H1 (cell line): Measurements from ENCODE around the gene SART1. TPM values are rescaled to one million over a fixed set of nuclear protein-coding genes. Genes with fewer than 3 reads are reported as not detected.

Experiments
- CTCF ChIA-PET: fragments of 300-600 bp; sonication (Branson Sonifier 250); formaldehyde crosslinking; loops from one replicate; lab custom pipeline; 2021; ENCODE audit not compliant: partially characterized antibody; lab: Charles Lee
- POLR2A ChIA-PET: fragments of 300-600 bp; sonication (Branson Sonifier 250); formaldehyde crosslinking; loops from one replicate; lab custom pipeline; 2021; ENCODE audit warnings: inconsistent platforms; ENCODE audit not compliant: partially characterized antibody; lab: Charles Lee
- DNase-seq, 2 experiments: peaks; one replicate each; pipeline versions ENCODE4 v3.0.0 to v3.0.0-alpha.2; 2010 to 2022; ENCODE audit warnings: low spot score in 2 of 2, low read depth in 1 of 2, mixed read lengths in 1 of 2
- FAIRE-seq: peaks from 2 replicates; lab custom pipeline; 2011; peaks lifted over from hg19 to GRCh38; lab: Jason Lieb, UNC
- H2AFZ ChIP-seq: 2 replicates; pipeline ENCODE4 v1.8.1; 2012; ENCODE audit warnings: low read length, inconsistent platforms
- H2AK5ac ChIP-seq: 2 replicates; pipeline ENCODE4 v1.6.1; 2013; ENCODE audit warnings: low read depth, low read length
- H2BK120ac ChIP-seq: replicated peaks from 2 replicates; pipeline ENCODE3; 2013; ENCODE audit warnings: low read depth, low read length, inconsistent platforms
- H2BK12ac ChIP-seq: 2 replicates; pipeline ENCODE4 v1.6.1; 2013; ENCODE audit warnings: low read depth, low read length
- H2BK15ac ChIP-seq: 2 replicates; pipeline ENCODE4 v1.6.1; 2013; ENCODE audit warnings: low read length
- H2BK20ac ChIP-seq: 2 replicates; pipeline ENCODE4 v1.6.1; 2013; ENCODE audit warnings: low read length
- H2BK5ac ChIP-seq: 2 replicates; pipeline ENCODE4 v1.6.1; 2013; ENCODE audit warnings: low read depth, low read length
- H3K14ac ChIP-seq: 2 replicates; pipeline ENCODE4 v1.6.1; 2013; ENCODE audit warnings: inconsistent platforms; ENCODE audit not compliant: insufficient read length
- H3K18ac ChIP-seq: 2 replicates; pipeline ENCODE4 v1.6.1; 2013; ENCODE audit warnings: low read length; ENCODE audit errors: extremely low read depth
- H3K23ac ChIP-seq: 2 replicates; pipeline ENCODE4 v1.6.1; 2013; ENCODE audit warnings: inconsistent platforms; ENCODE audit not compliant: insufficient read length
- H3K23me2 ChIP-seq: 2 replicates; pipeline ENCODE4 v1.6.1; 2013; ENCODE audit warnings: low read depth, low read length
- H3K27ac ChIP-seq: 2 replicates; pipeline ENCODE4 v1.6.1; 2011; ENCODE audit warnings: low read depth, low read length, inconsistent platforms
- H3K27me3 ChIP-seq, 4 experiments: replicated peaks in 1 of 4; 1 replicate in 1 of 4; 2 replicates in 3 of 4; pipeline versions ENCODE4 v1.6.1 to v1.8.1; 2011 to 2013; ENCODE audit warnings: low read length in 3 of 4, mild to moderate bottlenecking in 3 of 4, inconsistent platforms in 2 of 4, mixed read lengths in 2 of 4, moderate library complexity in 1 of 4; ENCODE audit not compliant: control insufficient read depth in 3 of 4, insufficient read depth in 3 of 4; ENCODE audit errors: extremely low read depth in 1 of 4
- H3K36me3 ChIP-seq, 4 experiments: 2 replicates each; pipeline versions ENCODE4 v1.6.1 to v1.8.1; 2011 to 2013; ENCODE audit warnings: mild to moderate bottlenecking in 4 of 4, low read length in 3 of 4, moderate library complexity in 2 of 4, control low read depth in 1 of 4, inconsistent platforms in 1 of 4; ENCODE audit not compliant: insufficient read depth in 4 of 4, control insufficient read depth in 2 of 4
- H3K4ac ChIP-seq: replicated peaks from 2 replicates; pipeline ENCODE3; 2013; ENCODE audit warnings: low read length, low read depth, mixed read lengths, inconsistent platforms; ENCODE audit not compliant: insufficient read length
- H3K4me1 ChIP-seq, 4 experiments: replicated peaks in 1 of 4; 1 replicate in 1 of 4; 2 replicates in 3 of 4; pipeline versions ENCODE4 v1.6.1 to v1.8.1; 2011 to 2013; ENCODE audit warnings: low read length in 3 of 4, inconsistent platforms in 2 of 4, mixed read lengths in 1 of 4; ENCODE audit not compliant: insufficient read depth in 4 of 4, control insufficient read depth in 3 of 4
- H3K4me2 ChIP-seq, 2 experiments: 2 replicates each; pipeline versions ENCODE4 v1.6.1 to v1.8.1; 2011 to 2013; ENCODE audit warnings: low read depth in 2 of 2, low read length in 2 of 2, control low read depth in 1 of 2, inconsistent platforms in 1 of 2, mild to moderate bottlenecking in 1 of 2; ENCODE audit not compliant: insufficient read depth in 1 of 2
- H3K4me3 ChIP-seq, 4 experiments: fragments of 200-600, 300-600 bp in 1 of 4; sonication (generic), shearing (Covaris generic), sonication (Bioruptor Twin) in 1 of 4; 2 replicates each; pipeline versions ENCODE4 v1.5.1 to v1.8.1; 2011 to 2016; ENCODE audit warnings: low read length in 4 of 4, low read depth in 3 of 4, control low read depth in 2 of 4, inconsistent platforms in 2 of 4, mild to moderate bottlenecking in 2 of 4, mixed read lengths in 1 of 4, moderate library complexity in 1 of 4; ENCODE audit not compliant: insufficient read depth in 2 of 4; ENCODE audit errors: extremely low read depth in 1 of 4
- H3K56ac ChIP-seq: replicated peaks from 2 replicates; pipeline ENCODE3; 2013; ENCODE audit warnings: low read depth, mild to moderate bottlenecking, mixed read lengths, low read length, inconsistent platforms; ENCODE audit not compliant: insufficient read length
- H3K79me1 ChIP-seq: 2 replicates; pipeline ENCODE4 v1.6.1; 2013; ENCODE audit warnings: low read depth, low read length, control low read depth
- H3K79me2 ChIP-seq, 2 experiments: 2 replicates each; pipeline versions ENCODE4 v1.6.1 to v1.8.1; 2012 to 2013; ENCODE audit warnings: low read length in 2 of 2, mild to moderate bottlenecking in 2 of 2, inconsistent platforms in 1 of 2; ENCODE audit not compliant: insufficient read depth in 2 of 2, control insufficient read depth in 1 of 2
- H3K9ac ChIP-seq, 4 experiments: replicated peaks in 1 of 4; 1 replicate in 1 of 4; 2 replicates in 3 of 4; pipeline versions ENCODE4 v1.6.1 to v1.8.1; 2011 to 2013; ENCODE audit warnings: low read depth in 3 of 4, low read length in 3 of 4, control low read depth in 2 of 4, mild to moderate bottlenecking in 2 of 4, moderate library complexity in 2 of 4, inconsistent platforms in 1 of 4; ENCODE audit errors: extremely low read depth in 1 of 4
- H3K9me3 ChIP-seq, 2 experiments: 2 replicates each; pipeline versions ENCODE4 v1.6.1 to v1.8.1; 2012 to 2013; ENCODE audit warnings: mild to moderate bottlenecking in 2 of 2, moderate library complexity in 2 of 2, control low read depth in 1 of 2, inconsistent platforms in 1 of 2, low read depth in 1 of 2, low read length in 1 of 2, mixed read lengths in 1 of 2; ENCODE audit not compliant: insufficient read depth in 2 of 2
- H4K20me1 ChIP-seq, 2 experiments: replicated peaks in 1 of 2; 2 replicates each; pipeline versions ENCODE3 to v1.8.1; 2011 to 2013; ENCODE audit warnings: inconsistent platforms in 2 of 2, low read length in 2 of 2, mild to moderate bottlenecking in 1 of 2; ENCODE audit not compliant: insufficient read depth in 2 of 2, control insufficient read depth in 1 of 2
- H4K5ac ChIP-seq: 2 replicates; pipeline ENCODE4 v1.6.1; 2013; ENCODE audit warnings: low read length, low read depth, mixed read lengths, inconsistent platforms; ENCODE audit not compliant: insufficient read length
- H4K8ac ChIP-seq: 2 replicates; pipeline ENCODE4 v1.8.0; 2013; ENCODE audit warnings: mild to moderate bottlenecking, moderate library complexity, low read length, inconsistent platforms; ENCODE audit not compliant: insufficient read depth; ENCODE audit errors: extremely low read depth
- H4K91ac ChIP-seq: replicated peaks from 2 replicates; pipeline ENCODE3; 2013; ENCODE audit warnings: low read length, mixed read lengths, inconsistent platforms; ENCODE audit not compliant: insufficient read length
- ASH2L ChIP-seq: fragments of 200-600, 300-600 bp; sonication (generic); IDR thresholded peaks from one replicate; pipeline ENCODE4 v1.7.1; 2017; ENCODE audit warnings: low read length
- BACH1 ChIP-seq: IDR thresholded peaks from 2 replicates; pipeline ENCODE4 v1.6.1; 2012; ENCODE audit warnings: low read length, improper control_type of control experiment
- BCL11A ChIP-seq, 2 experiments: IDR thresholded peaks; one replicate each; pipeline ENCODE4 v1.6.1; 2011; ENCODE audit warnings: low read depth in 2 of 2, low read length in 2 of 2, mild to moderate bottlenecking in 2 of 2
- CBX5 ChIP-seq: fragments of 300-800, 300-1000 bp; sonication (generic); IDR thresholded peaks from 2 replicates; pipeline ENCODE4 v1.7.1; 2016; ENCODE audit warnings: antibody characterized with exemption, low read length, low read depth
- KDM1A ChIP-seq: fragments of 200-600, 300-600 bp; sonication (generic); IDR thresholded peaks from 2 replicates; pipeline ENCODE4 v1.7.1; 2016; ENCODE audit warnings: mild to moderate bottlenecking, low read length, borderline replicate concordance
- KDM5A ChIP-seq: fragments of 200-600 bp; IDR thresholded peaks from 2 replicates; pipeline ENCODE4 v1.7.1; 2012; ENCODE audit warnings: mild to moderate bottlenecking, low read length, inconsistent platforms, mixed read lengths
- NANOG ChIP-seq: IDR thresholded peaks from 2 replicates; pipeline ENCODE4 v1.6.1; 2011; ENCODE audit warnings: low read length, low read depth, mild to moderate bottlenecking, inconsistent platforms; ENCODE audit not compliant: insufficient read depth, poor library complexity, severe bottlenecking
- POLR2A ChIP-seq, 2 experiments: IDR thresholded peaks; 1 replicate in 1 of 2; 2 replicates in 1 of 2; pipeline ENCODE4 v1.6.1; 2011; ENCODE audit warnings: low read depth in 2 of 2, low read length in 2 of 2, mild to moderate bottlenecking in 2 of 2; ENCODE audit errors: control extremely low read depth in 1 of 2
- RAD21 ChIP-seq, 2 experiments: IDR thresholded peaks in 1 of 2; conservative IDR thresholded peaks in 1 of 2; 2 replicates each; pipeline ENCODE4 v1.6.1; 2011; ENCODE audit warnings: low read depth in 2 of 2, low read length in 2 of 2, improper control_type of control experiment in 1 of 2, inconsistent platforms in 1 of 2, mild to moderate bottlenecking in 1 of 2, moderate library complexity in 1 of 2
- RNF2 ChIP-seq: fragments of 200-900, 300-1000 bp; sonication (generic); IDR thresholded peaks from 2 replicates; pipeline ENCODE4 v1.7.1; 2016; ENCODE audit warnings: borderline replicate concordance, low read depth, mild to moderate bottlenecking, antibody characterized with exemption, low read length; ENCODE audit not compliant: poor library complexity, severe bottlenecking; ENCODE audit errors: missing control alignments
- SIX5 ChIP-seq: IDR thresholded peaks from 2 replicates; pipeline ENCODE4 v1.6.1; 2011; ENCODE audit warnings: mild to moderate bottlenecking, low read depth, low read length
- SP1 ChIP-seq: IDR thresholded peaks from 2 replicates; pipeline ENCODE4 v1.6.1; 2011; ENCODE audit warnings: low read depth, low read length
- SP2 ChIP-seq: IDR thresholded peaks from 2 replicates; pipeline ENCODE4 v1.6.1; 2012; ENCODE audit warnings: mild to moderate bottlenecking, low read length, inconsistent platforms
- TCF12 ChIP-seq: IDR thresholded peaks from 2 replicates; pipeline ENCODE4 v1.6.1; 2011; ENCODE audit warnings: low read depth, mild to moderate bottlenecking, low read length
- TEAD4 ChIP-seq: IDR thresholded peaks from 2 replicates; pipeline ENCODE4 v1.6.1; 2012; ENCODE audit warnings: low read depth, low read length, inconsistent platforms, mixed read lengths
- WGBS, 2 experiments: shearing (Covaris generic) in 1 of 2; methylation state at CpG; one replicate each; pipeline versions ENCODE4 v1.1.6 to v1.1.7; 2013 to 2015; ENCODE audit warnings: low lambda C conversion rate in 2 of 2, mixed read lengths in 2 of 2, inconsistent platforms in 1 of 2, low coverage in 1 of 2, missing lambda C conversion rate in 1 of 2; ENCODE audit not compliant: insufficient replicate concordance in 2 of 2, insufficient coverage in 1 of 2, insufficient read length in 1 of 2; ENCODE audit errors: extremely low coverage in 1 of 2, missing lambda C conversion rate in 1 of 2; 5-methylcytosine and 5-hydroxymethylcytosine counted together
- polyA plus RNA-seq, 7 experiments: library from polyadenylated mRNA; depleted of rRNA in 3 of 7; stranded (reverse) in 5 of 7; unstranded in 2 of 7; fragments of >200 nt in 5 of 7; fragments of 200-250 nt in 2 of 7; gene quantifications; 1 replicate in 5 of 7; 2 replicates in 1 of 7; 4 replicates in 1 of 7; pipeline versions ENCODE4 v1.2.1 to v1.2.3, GENCODE V29; 2011 to 2013; ENCODE audit warnings: missing spikeins in 2 of 7, mixed read lengths in 2 of 7
- total RNA-seq: library from RNA; stranded (reverse); fragmentation: NEBNext Ultra II Directional; extraction: Animal tissue kit (Norgen Biotek cat#: 25700); gene quantifications from 2 replicates; pipeline ENCODE4 v1.2.1, GENCODE V29; 2021

SART1 gene
- total and polyA plus RNA-seq, 2 of the 8 experiments (the other 6 are each of a cell fraction or from before 2014, with no cell fraction given): 9.7 to 46.1 TPM

DNA sequence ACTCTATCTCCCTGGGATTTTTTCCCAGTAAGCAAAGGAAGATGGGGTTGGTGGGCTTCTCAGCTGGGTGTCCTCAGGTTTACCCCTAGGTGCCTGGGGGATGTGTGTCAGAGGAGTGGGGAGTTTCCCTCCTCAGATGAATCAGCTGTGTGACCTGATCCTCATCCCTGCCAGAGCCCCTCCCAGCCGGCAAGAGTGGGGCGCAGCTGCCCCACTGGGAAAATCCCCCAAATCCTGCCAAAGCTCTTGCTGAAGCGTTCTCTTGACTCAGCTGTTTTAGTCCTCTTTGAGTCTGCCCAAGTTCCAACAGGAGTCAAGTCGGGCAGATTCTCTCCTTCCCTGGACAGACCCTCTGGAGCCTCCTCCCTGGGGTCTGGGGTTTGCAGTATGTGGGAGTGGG is 48.7 kb upstream of the SART1 start:
- Histone ChIP-seq H2BK12ac (peak overlapping the region; percentile 39), H2AFZ (no peak overlapping the region), H3K4ac (no peak overlapping the region), H4K8ac (no peak overlapping the region), H3K9ac (no peak overlapping the region), H3K14ac (no peak overlapping the region), H2BK120ac (no peak overlapping the region), H3K79me1 (no peaks in the 10 kb centered on the region; the same call in 1 of the 2 replicates), H4K5ac (no peak overlapping the region), H3K27ac (no peak overlapping the region), H3K4me2 (no peak overlapping the region), H3K4me1 (peaks cover 2 to 12% (median 5%) of the 10 kb centered on the region in 4 experiments; a peak in 5 of 7 replicates), H2BK5ac (no peak overlapping the region), H3K79me2 (peaks cover 0 to under 1% of the 10 kb centered on the region in 2 experiments; a peak in 1 of 4 replicates), H3K36me3 (no peaks in the 10 kb centered on the region), H3K27me3 (peaks cover 0 to 11% (median 2%) of the 10 kb centered on the region in 4 experiments; a peak in 4 of 7 replicates), H3K23me2 (no peaks in the 10 kb centered on the region), H2AK5ac (no peak overlapping the region), H3K56ac (no peak overlapping the region), H3K9me3 (no peaks in the 10 kb centered on the region), H2BK20ac (no peak overlapping the region), H3K23ac (no peak overlapping the region), H3K18ac (no peak overlapping the region), H4K91ac (no peak overlapping the region), H2BK15ac (no peak overlapping the region), H4K20me1 (peaks cover 0 to 4% of the 10 kb centered on the region in 2 experiments), H3K4me3 (no peak overlapping the region)
- ChIA-PET POLR2A (interaction anchor here (1.0 to 1.8 kb wide), 6 partner anchors 15 to 792 kb away, joined by 3 to 6 read pairs (median 3); partner anchors contain the start of gene MUS81), CTCF (interaction anchor here (2.1 to 11.7 kb wide), 3 partner anchors 11 to 133 kb away, joined by 6 to 212 read pairs (median 14); partner anchors contain the start of genes CCDC85B, FIBP and FOSL1)
- DNase-seq (no peak), FAIRE-seq (no peak)
- 85% methylated on average over 4 of the region's 4 CpGs; no CpG with 5 or more reads in 1 of the 2 experiments for WGBS, 2 experiments
- TF ChIP-seq KDM1A (no peak), TCF12 (no peak), NANOG (no peak), CBX5 (no peak), SP1 (no peak), SP2 (no peak), ASH2L (no peak), SIX5 (no peak), POLR2A (IDR thresholded peaks at IDR 0.05; ENCODE audit: control extremely low read depth in 1 of 2, low read depth in 2 of 2, low read length in 2 of 2) (no peak), KDM5A (no peak), BCL11A (IDR thresholded peaks at IDR 0.05; ENCODE audit: low read depth in 2 of 2, low read length in 2 of 2) (no peak), BACH1 (no peak), TEAD4 (no peak), RAD21 (IDR thresholded peaks at IDR 0.05 in 1 of 2, conservative IDR thresholded peaks at IDR 0.05 in 1 of 2; ENCODE audit: low read depth in 2 of 2, low read length in 2 of 2) (no peak), RNF2 (no peak)
